Chondrocyte (in vitro differentiated cells): ENCODE measurements around the gene WNT7A. TPM values are rescaled to one million over a fixed set of nuclear protein-coding genes. Genes with fewer than 3 reads are reported as not detected.

Experiments
- DNase-seq: peaks from one replicate; pipeline ENCODE4 v3.0.0; 2021; ENCODE audit warnings: mixed read lengths, low spot score
- H3K27ac Mint-ChIP-seq: one replicate; pipeline ENCODE4 v1.8.0; 2021; ENCODE audit warnings: mild to moderate bottlenecking, moderate library complexity, mixed read lengths; ENCODE audit not compliant: unreplicated experiment
- H3K27me3 Mint-ChIP-seq: 2 replicates; pipeline ENCODE4 v1.8.0; 2021; ENCODE audit warnings: low read depth, mixed read lengths
- H3K36me3 Mint-ChIP-seq: 2 replicates; pipeline ENCODE4 v1.8.0; 2021; ENCODE audit warnings: low read depth, mixed read lengths
- H3K4me1 Mint-ChIP-seq: 2 replicates; pipeline ENCODE4 v1.8.0; 2021; ENCODE audit warnings: low read depth, mild to moderate bottlenecking, mixed read lengths
- H3K4me3 Mint-ChIP-seq: one replicate; pipeline ENCODE4 v1.8.0; 2021; ENCODE audit warnings: mild to moderate bottlenecking, moderate library complexity, mixed read lengths; ENCODE audit not compliant: unreplicated experiment
- H3K9me3 Mint-ChIP-seq: 2 replicates; pipeline ENCODE4 v1.8.0; 2021; ENCODE audit warnings: low read depth, mixed read lengths
- total RNA-seq: library from RNA; stranded (reverse); gene quantifications from 3 replicates; pipeline ENCODE4 v1.2.1, GENCODE V29; 2021
- TF ChIP-seq, protein P1 (sequence below): fragments of 200-600 bp; sonication (generic); IDR thresholded peaks from 2 replicates; pipeline ENCODE4 v1.5.0; 2021; ENCODE audit warnings: antibody characterized with exemption, mild to moderate bottlenecking, moderate library complexity

WNT7A gene
- total RNA-seq, 1 donor from 2014 or later, result not detected

DNA sequence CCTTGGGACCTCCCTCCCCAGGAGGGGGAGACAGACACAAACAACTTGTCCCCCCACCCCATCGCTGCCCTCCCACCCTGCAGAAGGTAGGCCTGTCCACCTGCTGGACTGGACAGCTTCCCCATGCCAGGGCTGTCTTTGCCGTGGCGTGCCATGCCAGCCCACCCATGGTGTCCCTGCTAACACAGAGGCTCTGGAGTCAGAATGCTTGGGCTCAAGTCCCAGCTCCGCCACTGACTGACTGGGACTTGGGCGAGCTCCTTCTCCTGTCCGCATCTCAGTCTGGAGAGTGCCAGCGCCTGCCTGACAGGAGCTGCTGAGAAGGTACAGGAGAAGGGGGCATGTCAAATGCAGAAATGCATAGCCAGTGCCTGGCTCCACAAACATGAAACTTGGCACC lies 23.9 kb downstream of the WNT7A start:
- peak; percentile 56 for DNase-seq
- H3K36me3 Mint-ChIP-seq, result no peaks in the 10 kb centered on the region
- H3K27ac Mint-ChIP-seq, result no peak overlapping the region
- TF ChIP-seq, protein P1, sequence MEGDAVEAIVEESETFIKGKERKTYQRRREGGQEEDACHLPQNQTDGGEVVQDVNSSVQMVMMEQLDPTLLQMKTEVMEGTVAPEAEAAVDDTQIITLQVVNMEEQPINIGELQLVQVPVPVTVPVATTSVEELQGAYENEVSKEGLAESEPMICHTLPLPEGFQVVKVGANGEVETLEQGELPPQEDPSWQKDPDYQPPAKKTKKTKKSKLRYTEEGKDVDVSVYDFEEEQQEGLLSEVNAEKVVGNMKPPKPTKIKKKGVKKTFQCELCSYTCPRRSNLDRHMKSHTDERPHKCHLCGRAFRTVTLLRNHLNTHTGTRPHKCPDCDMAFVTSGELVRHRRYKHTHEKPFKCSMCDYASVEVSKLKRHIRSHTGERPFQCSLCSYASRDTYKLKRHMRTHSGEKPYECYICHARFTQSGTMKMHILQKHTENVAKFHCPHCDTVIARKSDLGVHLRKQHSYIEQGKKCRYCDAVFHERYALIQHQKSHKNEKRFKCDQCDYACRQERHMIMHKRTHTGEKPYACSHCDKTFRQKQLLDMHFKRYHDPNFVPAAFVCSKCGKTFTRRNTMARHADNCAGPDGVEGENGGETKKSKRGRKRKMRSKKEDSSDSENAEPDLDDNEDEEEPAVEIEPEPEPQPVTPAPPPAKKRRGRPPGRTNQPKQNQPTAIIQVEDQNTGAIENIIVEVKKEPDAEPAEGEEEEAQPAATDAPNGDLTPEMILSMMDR, result no peak
- no peaks in the 10 kb centered on the region for H3K9me3 Mint-ChIP-seq
- no peak overlapping the region for H3K4me3 Mint-ChIP-seq
- no peaks in the 10 kb centered on the region for H3K4me1 Mint-ChIP-seq
- H3K27me3 Mint-ChIP-seq, result peaks cover 19% of the 10 kb centered on the region

DNA sequence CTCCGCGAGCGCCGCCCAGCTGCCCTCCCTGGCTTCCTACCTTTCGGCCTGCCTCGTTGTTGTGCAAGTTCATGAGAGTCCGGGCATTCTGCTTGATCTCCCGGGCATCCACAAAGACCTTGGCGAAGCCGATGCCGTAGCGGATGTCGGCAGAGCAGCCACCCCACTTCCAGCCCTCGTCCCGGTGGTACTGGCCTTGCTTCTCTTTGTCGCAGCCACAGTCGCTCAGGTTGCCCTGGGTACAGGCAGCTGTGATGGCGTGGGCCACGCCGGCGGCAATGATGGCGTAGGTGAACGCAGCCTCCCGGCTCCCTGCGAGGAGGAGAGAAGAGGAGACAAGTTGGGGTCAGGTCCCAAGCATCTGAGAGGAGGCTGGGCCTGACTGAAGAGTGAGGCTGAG lies 25.4 kb downstream of the WNT7A start:
- no peaks in the 10 kb centered on the region for H3K9me3 Mint-ChIP-seq
- H3K27ac Mint-ChIP-seq, result no peak overlapping the region
- TF ChIP-seq, protein P1, result no peak

DNA sequence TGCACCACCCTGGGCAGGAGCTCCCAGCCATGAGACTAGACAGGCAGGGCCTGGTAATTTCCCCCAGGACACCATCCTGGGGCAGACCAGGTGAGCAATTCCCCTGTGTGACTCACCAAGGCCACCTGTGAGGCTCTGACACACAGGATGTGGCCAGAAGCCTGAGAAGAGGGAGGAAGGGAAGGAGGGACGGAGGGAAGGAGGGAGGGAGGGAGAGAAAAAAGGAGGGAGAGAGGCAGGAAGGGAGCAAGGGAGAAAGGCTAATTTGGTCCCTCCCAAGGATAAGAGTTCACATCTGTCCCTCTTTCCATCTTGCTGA lies 25.9 kb downstream of the WNT7A start:
- no peak overlapping the region for H3K27ac Mint-ChIP-seq
- no peak for DNase-seq
- no peaks in the 10 kb centered on the region for H3K4me1 Mint-ChIP-seq

More for the DNA sequence above, 25.4 kb downstream of the WNT7A start:
- H3K27me3 Mint-ChIP-seq, result peaks cover 19% of the 10 kb centered on the region
- DNase-seq, result peak; percentile 88
- no peaks in the 10 kb centered on the region for H3K4me1 Mint-ChIP-seq
- no peak overlapping the region for H3K4me3 Mint-ChIP-seq
- H3K36me3 Mint-ChIP-seq, result no peaks in the 10 kb centered on the region

DNA sequence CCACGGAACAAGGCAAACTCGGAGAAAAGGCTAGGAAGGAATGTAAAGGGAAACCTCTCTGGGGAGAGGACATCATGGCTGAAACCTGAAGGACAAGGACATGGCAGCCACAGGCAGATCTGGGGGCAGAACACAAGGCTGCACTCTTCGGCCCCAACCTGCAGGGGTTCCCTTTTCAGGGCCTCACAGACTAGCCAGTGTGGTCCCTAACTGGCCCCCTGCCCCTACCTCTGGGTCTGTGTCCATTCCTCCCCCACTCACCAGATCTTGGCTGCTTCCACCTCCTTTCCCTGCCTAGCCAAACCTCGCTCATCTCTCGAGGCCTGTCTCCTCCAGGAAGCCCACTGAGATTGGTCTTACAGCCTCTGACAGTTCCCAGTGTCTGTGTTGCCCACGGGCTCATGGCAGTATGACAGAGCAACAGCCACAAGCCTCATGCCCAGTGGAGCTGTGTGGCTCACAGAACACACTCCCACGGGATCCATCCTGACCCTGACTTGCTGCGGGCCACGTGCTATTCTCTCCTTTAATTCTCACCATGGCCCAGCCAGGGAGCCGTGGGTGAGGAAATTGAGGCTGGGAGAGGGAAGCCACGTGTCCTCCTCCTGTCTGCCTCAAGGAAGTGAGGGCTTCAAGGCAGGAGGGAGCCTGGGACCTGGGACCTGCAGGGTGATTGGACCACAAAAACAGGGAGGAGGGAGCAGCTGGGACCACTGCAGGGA lies 26.5 kb downstream of the WNT7A start:
- Mint-ChIP-seq H3K9me3 (no peaks in the 10 kb centered on the region), H3K27ac (no peak overlapping the region), H3K36me3 (no peaks in the 10 kb centered on the region), H3K27me3 (peaks cover 21% of the 10 kb centered on the region), H3K4me1 (no peaks in the 10 kb centered on the region), H3K4me3 (no peak overlapping the region)
- TF ChIP-seq, protein P1, result no peak
- DNase-seq, result no peak

More for the DNA sequence above, 25.9 kb downstream of the WNT7A start:
- Mint-ChIP-seq H3K36me3 (no peaks in the 10 kb centered on the region), H3K4me3 (no peak overlapping the region), H3K27me3 (peaks cover 19% of the 10 kb centered on the region), H3K9me3 (no peaks in the 10 kb centered on the region)
- TF ChIP-seq, protein P1, result no peak

DNA sequence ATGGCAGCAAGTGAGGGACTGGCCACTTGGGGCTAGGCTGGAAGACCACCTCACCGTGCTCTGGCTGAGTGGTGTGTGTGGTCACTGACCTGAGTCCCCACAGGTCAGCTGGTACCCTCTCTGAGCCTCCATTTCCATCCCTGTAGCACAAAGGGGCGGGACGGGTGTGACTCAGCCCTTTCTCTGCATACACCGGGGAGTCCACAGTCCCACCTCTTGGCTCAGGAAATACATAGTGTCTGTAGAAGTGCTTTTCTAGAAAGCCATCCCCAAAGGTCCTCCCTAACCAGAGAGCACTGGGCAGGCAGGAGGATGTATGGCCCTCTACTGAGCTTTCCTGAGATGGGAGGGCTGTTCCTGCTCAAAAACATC lies 27.2 kb downstream of the WNT7A start:
- H3K36me3 Mint-ChIP-seq, result no peaks in the 10 kb centered on the region
- no peak for DNase-seq

More for the DNA sequence above, 27.2 kb downstream of the WNT7A start:
- Mint-ChIP-seq H3K27me3 (peaks cover 21% of the 10 kb centered on the region), H3K9me3 (no peaks in the 10 kb centered on the region), H3K4me3 (no peak overlapping the region), H3K27ac (no peak overlapping the region), H3K4me1 (no peaks in the 10 kb centered on the region)
- TF ChIP-seq, protein P1, result no peak
